GM12873 (cell line): Measurements from ENCODE around the gene POC1B.

Source experiments
- CTCF ChIP-seq: IDR thresholded peaks from 2 replicates; pipeline ENCODE4 v1.5.1; 2012; ENCODE audit warnings: low read depth, mild to moderate bottlenecking, moderate library complexity, low read length, control low read depth; ENCODE audit not compliant: insufficient read depth; ENCODE audit errors: missing control alignments

POC1B gene

GRCh38 chr12:89477633-89478279 lies 48.1 kb downstream of the POC1B start:
- peak; percentile 2 for TF ChIP-seq CTCF

- no peak for TF ChIP-seq CTCF
Observed at GRCh38 chr12:89476904-89477595, 48.8 kb downstream of the POC1B start.

GRCh38 chr12:89476232-89476631 lies 49.6 kb downstream of the POC1B start:
- no peak for TF ChIP-seq CTCF

- TF ChIP-seq CTCF = no peak
Observed at GRCh38 chr12:89475203-89475990, 50.5 kb downstream of the POC1B start.

GRCh38 chr12:89474615-89475014 lies 51.2 kb downstream of the POC1B start:
- TF ChIP-seq CTCF = no peak

GRCh38 chr12:89472508-89472907 lies 53.3 kb downstream of the POC1B start:
- TF ChIP-seq CTCF = no peak

GRCh38 chr12:89470741-89471509 lies 54.9 kb downstream of the POC1B start:
- TF ChIP-seq CTCF = peak; percentile 65
